Prostate gland (tissue), 2 donors: ENCODE data around the gene TMEM108. TPM values are rescaled to one million over a fixed set of nuclear protein-coding genes. Genes with fewer than 3 reads are reported as not detected.

Experiments used
- DNase-seq: peaks from one replicate; pipeline ENCODE4 v3.0.0-alpha.2; 2019; ENCODE audit warnings: low spot score
- H3K27ac ChIP-seq, 2 donors: fragments of 200-600 bp; sonication (generic); 2 replicates each; pipeline ENCODE4 v1.5.1; 2017 to 2019
- H3K27me3 ChIP-seq: fragments of 200-600 bp; sonication (generic); replicated peaks from 2 replicates; pipeline ENCODE4 v1.5.1; 2019; ENCODE audit not compliant: insufficient read depth
- H3K36me3 ChIP-seq, 2 donors: fragments of 200-600 bp; sonication (generic); 1 replicate in 1 of 2; 2 replicates in 1 of 2; pipeline versions ENCODE4 v1.5.1 to v1.8.1; 2017 to 2019
- H3K4me1 ChIP-seq: fragments of 200-600 bp; sonication (generic); replicated peaks from 2 replicates; pipeline ENCODE4 v1.5.1; 2019
- H3K4me3 ChIP-seq, 2 donors: fragments of 200-600 bp; sonication (generic); 2 replicates each; pipeline ENCODE4 v1.5.1; 2017 to 2019
- H3K9me3 ChIP-seq: fragments of 200-600 bp; sonication (generic); 2 replicates; pipeline ENCODE4 v1.5.1; 2017
- CTCF ChIP-seq, 4 experiments: fragments of 200-600 bp in 2 of 4; fragments of 450-650 bp in 2 of 4; sonication (generic) in 2 of 4; IDR thresholded peaks; 1 replicate in 3 of 4; 2 replicates in 1 of 4; pipeline ENCODE4 v1.5.1; 2016 to 2019; ENCODE audit warnings: antibody characterized with exemption in 4 of 4, mild to moderate bottlenecking in 2 of 4, moderate library complexity in 2 of 4
- POLR2A ChIP-seq: fragments of 450-650 bp; IDR thresholded peaks from one replicate; pipeline ENCODE4 v1.6.1; 2016; ENCODE audit warnings: antibody characterized with exemption, mild to moderate bottlenecking
- POLR2AphosphoS5 ChIP-seq: sonication (generic); formaldehyde crosslinking; IDR thresholded peaks from one replicate; pipeline ENCODE4 v1.6.1; 2017; ENCODE audit warnings: antibody characterized with exemption
- WGBS: methylation state at CpG from one replicate; pipeline ENCODE4 v1.1.5; 2018; 5-methylcytosine and 5-hydroxymethylcytosine counted together
- intact Hi-C: fragments of 100-400 bp; cut with DNase I; formaldehyde crosslinking; loops from one replicate; pipeline ENCODE4 v1.14.2; 2022
- total RNA-seq, 2 donors: library from RNA; depleted of rRNA; stranded (reverse); fragments of >200 nt; gene quantifications; one replicate each; pipeline ENCODE4 v1.1.0, GENCODE V29; 2016

TMEM108 gene
- total RNA-seq, 2 donors from 2014 or later, result 8.1 TPM; not detected in 1

- intact Hi-C loops, result no loop called here
- no peak for DNase-seq
- Histone ChIP-seq H3K9me3 (no peaks in the 10 kb centered on the region), H3K4me3 (no peak overlapping the region), H3K36me3 (no peaks in the 10 kb centered on the region), H3K27ac (no peak overlapping the region), H3K4me1 (no peaks in the 10 kb centered on the region), H3K27me3 (no peaks in the 10 kb centered on the region)
- WGBS, result 77% methylated on average over 2 of the region's 2 CpGs
- no peak for TF ChIP-seq CTCF (IDR thresholded peaks at IDR 0.05)
- TF ChIP-seq POLR2A, result no peak
- no peak for TF ChIP-seq POLR2AphosphoS5
Measured at GRCh38 chr3:133125802-133126201, 87.6 kb downstream of the TMEM108 start.

DNA sequence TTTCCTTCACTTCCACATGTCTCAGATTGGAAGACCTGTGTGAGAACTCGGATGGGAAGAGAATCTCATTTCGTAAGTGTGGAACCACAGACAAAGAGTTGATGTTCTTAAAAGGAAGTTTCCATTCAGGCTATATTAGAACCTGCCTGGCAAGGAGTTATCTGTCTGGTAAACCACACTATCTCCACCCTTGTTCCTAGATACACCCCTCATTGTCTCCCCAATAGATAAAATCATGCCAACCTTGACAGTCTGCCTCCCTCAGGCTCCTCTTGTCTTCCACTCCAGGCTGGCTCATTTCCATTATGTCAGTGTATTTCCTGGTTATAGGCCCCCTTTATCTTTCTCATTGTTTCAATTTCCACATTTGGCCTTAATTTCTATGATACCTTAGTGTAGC is 89.2 kb downstream of the TMEM108 start:
- intact Hi-C loops, result no loop called here
- Histone ChIP-seq H3K4me1 (no peaks in the 10 kb centered on the region), H3K36me3 (no peaks in the 10 kb centered on the region), H3K27me3 (no peaks in the 10 kb centered on the region), H3K4me3 (no peak overlapping the region), H3K27ac (no peak overlapping the region), H3K9me3 (no peaks in the 10 kb centered on the region)
- 81% methylated on average over 2 of the region's 2 CpGs for WGBS
- no peak for DNase-seq
- TF ChIP-seq CTCF (IDR thresholded peaks at IDR 0.05) (no peak), POLR2A (no peak), POLR2AphosphoS5 (no peak)

DNA sequence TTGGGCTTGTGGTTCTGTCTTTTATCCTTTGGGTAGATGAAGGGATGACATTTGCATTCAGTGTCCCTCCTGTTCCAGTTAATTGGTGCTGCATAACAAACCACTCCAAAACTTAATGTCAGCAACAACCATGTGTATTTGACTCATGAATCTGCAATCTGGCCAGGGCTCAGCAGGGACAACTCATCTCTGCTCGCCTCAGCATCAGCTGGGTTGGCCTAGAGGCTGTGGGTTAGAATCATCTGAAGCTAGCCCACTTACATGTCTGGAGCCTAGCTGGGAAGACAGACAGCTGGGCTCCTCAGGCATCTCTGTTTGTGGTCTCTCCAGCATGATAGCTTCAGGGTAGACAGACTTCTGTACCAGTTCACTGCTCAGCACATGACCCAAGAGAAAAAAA is 92.0 kb downstream of the TMEM108 start:
- H3K4me1 ChIP-seq, result no peaks in the 10 kb centered on the region
- H3K4me3 ChIP-seq, result no peak overlapping the region
- no peak overlapping the region for H3K27ac ChIP-seq
- no peaks in the 10 kb centered on the region for H3K36me3 ChIP-seq
- DNase-seq, result no peak
- no peak for TF ChIP-seq POLR2A
- no peak for TF ChIP-seq POLR2AphosphoS5
- no peak for TF ChIP-seq CTCF (IDR thresholded peaks at IDR 0.05)
- 67% methylated on average over 1 of the region's 1 CpG for WGBS
- no peaks in the 10 kb centered on the region for H3K9me3 ChIP-seq
- no peaks in the 10 kb centered on the region for H3K27me3 ChIP-seq
- intact Hi-C loops, result no loop called here

GRCh38 chr3:133135306-133135705 is 97.1 kb downstream of the TMEM108 start:
- H3K36me3 ChIP-seq, result no peaks in the 10 kb centered on the region
- intact Hi-C loops, result no loop called here
- no peak overlapping the region for H3K4me3 ChIP-seq
- H3K9me3 ChIP-seq, result no peaks in the 10 kb centered on the region
- H3K4me1 ChIP-seq, result no peaks in the 10 kb centered on the region
- TF ChIP-seq CTCF (IDR thresholded peaks at IDR 0.05) (no peak), POLR2AphosphoS5 (no peak), POLR2A (no peak)
- H3K27me3 ChIP-seq, result no peaks in the 10 kb centered on the region
- DNase-seq, result no peak
- H3K27ac ChIP-seq, result no peak overlapping the region
- 91% methylated on average over 5 of the region's 5 CpGs for WGBS

DNA sequence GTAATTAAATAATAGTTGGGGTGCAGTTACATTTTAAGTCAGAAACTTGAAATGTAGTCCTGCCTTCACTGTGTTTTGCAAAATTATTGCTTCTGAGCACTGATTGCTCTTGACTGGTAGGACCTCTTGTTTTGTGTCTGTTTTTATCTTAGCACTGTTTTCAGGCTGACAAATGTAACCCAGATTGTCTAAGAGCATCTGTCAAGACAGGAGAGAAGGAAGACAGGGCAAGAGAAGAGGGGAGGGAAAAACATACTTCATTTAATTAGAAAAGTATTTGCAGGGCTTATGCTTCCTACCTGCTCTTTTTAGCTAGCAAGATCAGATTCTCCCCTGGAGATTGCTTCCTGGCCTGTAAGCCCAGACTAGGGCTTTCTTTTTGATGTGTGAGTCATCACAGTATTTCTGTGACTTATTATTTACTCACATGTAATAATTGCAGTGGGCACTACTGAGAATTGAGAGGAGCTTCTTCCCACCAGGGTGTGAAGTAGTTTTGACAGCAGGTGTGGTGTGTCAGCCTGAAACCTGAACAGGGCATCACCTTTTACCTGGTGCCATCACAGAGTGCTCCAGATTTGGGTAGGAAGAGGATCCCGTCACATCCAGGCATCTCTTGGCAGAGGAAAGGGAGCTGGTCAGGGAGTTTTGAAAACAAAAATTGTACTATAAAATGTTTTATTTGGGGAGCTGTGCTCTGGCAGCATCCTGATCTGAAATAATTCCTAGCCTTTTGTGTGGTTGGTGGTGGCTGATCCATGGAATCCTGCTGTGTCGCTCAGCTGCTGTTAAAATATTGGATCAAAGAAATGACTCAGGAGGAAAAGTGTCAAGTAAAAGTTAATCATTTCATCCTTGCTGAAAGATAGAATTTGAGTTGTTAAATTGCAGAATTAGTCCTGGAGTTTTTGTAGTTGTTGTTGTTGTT is 98.2 kb downstream of the TMEM108 start:
- intact Hi-C loops, result no loop called here
- Histone ChIP-seq H3K4me1 (no peaks in the 10 kb centered on the region), H3K27me3 (no peaks in the 10 kb centered on the region), H3K36me3 (no peaks in the 10 kb centered on the region), H3K4me3 (no peak overlapping the region), H3K27ac (no peak overlapping the region), H3K9me3 (no peaks in the 10 kb centered on the region)
- no peak for DNase-seq
- TF ChIP-seq CTCF (IDR thresholded peaks at IDR 0.05) (no peak), POLR2AphosphoS5 (no peak), POLR2A (no peak)
- WGBS, result 73% methylated on average over 2 of the region's 2 CpGs
